Vagina (tissue), 2 donors: ENCODE results near the gene MRPL51. TPM values are rescaled to one million over a fixed set of nuclear protein-coding genes. Genes with fewer than 3 reads are reported as not detected.

ENCODE experiments used
- DNase-seq, 2 donors: peaks; one replicate each; pipeline ENCODE4 v3.0.0-alpha.2; 2017; ENCODE audit errors: extremely low spot score in 2 of 2
- H3K27ac ChIP-seq: fragments of 200-600 bp; sonication (generic); one replicate; pipeline ENCODE4 v1.5.1; 2019
- H3K27me3 ChIP-seq: fragments of 200-600 bp; sonication (generic); one replicate; pipeline ENCODE4 v1.5.1; 2019
- H3K36me3 ChIP-seq, 2 donors: fragments of 200-600 bp; sonication (generic); one replicate each; pipeline ENCODE4 v1.5.1; 2017 to 2019
- H3K4me1 ChIP-seq: fragments of 200-600 bp; sonication (generic); one replicate; pipeline ENCODE4 v1.5.1; 2019
- H3K4me3 ChIP-seq, 2 donors: fragments of 200-600 bp; sonication (generic); 1 replicate in 1 of 2; 2 replicates in 1 of 2; pipeline ENCODE4 v1.5.1; 2016 to 2019
- H3K9me3 ChIP-seq: fragments of 200-600 bp; sonication (generic); one replicate; pipeline ENCODE4 v1.5.1; 2019
- POLR2A ChIP-seq, 2 donors: fragments of 450-650 bp; IDR thresholded peaks; one replicate each; pipeline ENCODE4 v1.6.1; 2017; ENCODE audit warnings: antibody characterized with exemption in 2 of 2, mild to moderate bottlenecking in 2 of 2, moderate library complexity in 2 of 2
- POLR2AphosphoS5 ChIP-seq, 2 donors: sonication (generic); formaldehyde crosslinking; IDR thresholded peaks; one replicate each; pipeline ENCODE4 v1.9.0; 2017; ENCODE audit warnings: antibody characterized with exemption in 2 of 2, mild to moderate bottlenecking in 2 of 2, low read depth in 1 of 2; ENCODE audit not compliant: insufficient read depth in 1 of 2
- intact Hi-C: fragments of 100-400 bp; cut with DNase I; formaldehyde crosslinking; loops from one replicate; pipeline ENCODE4 v1.15.1; 2023
- total RNA-seq: library from RNA; depleted of rRNA; stranded (reverse); fragments of >200 nt; gene quantifications from one replicate; pipeline ENCODE4 v1.2.3, GENCODE V29; 2016
- TF ChIP-seq, protein P1 (sequence below), 3 experiments: fragments of 450-650 bp in 2 of 3; fragments of 200-600 bp in 1 of 3; sonication (generic) in 1 of 3; IDR thresholded peaks; one replicate each; pipeline ENCODE4 v1.5.1; 2017 to 2019; ENCODE audit warnings: antibody characterized with exemption in 3 of 3, mild to moderate bottlenecking in 2 of 3, moderate library complexity in 2 of 3

The MRPL51 gene
- total RNA-seq, 1 donor from 2014 or later = 23.1 TPM

- intact Hi-C loops = loop anchor here (5.0 kb wide), 1 partner anchor 115 kb away; no protein-coding TSS in a partner anchor
- no peaks in the 10 kb centered on the region for H3K27me3 ChIP-seq
- peaks cover 69% of the 10 kb centered on the region for H3K4me1 ChIP-seq
- peak overlapping the region; percentile 87 for H3K27ac ChIP-seq
- TF ChIP-seq POLR2A (IDR thresholded peaks at IDR 0.05) = no peak
- no peaks in the 10 kb centered on the region for H3K9me3 ChIP-seq
- peaks cover 0 to 32% of the 10 kb centered on the region in 2 donors for H3K36me3 ChIP-seq
- no peak for DNase-seq
- no peak overlapping the region for H3K4me3 ChIP-seq
These were observed 44.0 kb upstream of the MRPL51 start for GRCh38 chr12:6536894-6537579.

GRCh38 chr12:6535960-6536847, 43.1 kb upstream of the MRPL51 start:
- peak overlapping the region; percentile 87 for H3K27ac ChIP-seq
- H3K4me1 ChIP-seq = peaks cover 68% of the 10 kb centered on the region
- H3K27me3 ChIP-seq = no peaks in the 10 kb centered on the region
- no peaks in the 10 kb centered on the region for H3K9me3 ChIP-seq
- no peak for DNase-seq
- intact Hi-C loops = loop anchor here (5.0 kb wide), 1 partner anchor 114 kb away; no protein-coding TSS in a partner anchor
- TF ChIP-seq, protein P1, sequence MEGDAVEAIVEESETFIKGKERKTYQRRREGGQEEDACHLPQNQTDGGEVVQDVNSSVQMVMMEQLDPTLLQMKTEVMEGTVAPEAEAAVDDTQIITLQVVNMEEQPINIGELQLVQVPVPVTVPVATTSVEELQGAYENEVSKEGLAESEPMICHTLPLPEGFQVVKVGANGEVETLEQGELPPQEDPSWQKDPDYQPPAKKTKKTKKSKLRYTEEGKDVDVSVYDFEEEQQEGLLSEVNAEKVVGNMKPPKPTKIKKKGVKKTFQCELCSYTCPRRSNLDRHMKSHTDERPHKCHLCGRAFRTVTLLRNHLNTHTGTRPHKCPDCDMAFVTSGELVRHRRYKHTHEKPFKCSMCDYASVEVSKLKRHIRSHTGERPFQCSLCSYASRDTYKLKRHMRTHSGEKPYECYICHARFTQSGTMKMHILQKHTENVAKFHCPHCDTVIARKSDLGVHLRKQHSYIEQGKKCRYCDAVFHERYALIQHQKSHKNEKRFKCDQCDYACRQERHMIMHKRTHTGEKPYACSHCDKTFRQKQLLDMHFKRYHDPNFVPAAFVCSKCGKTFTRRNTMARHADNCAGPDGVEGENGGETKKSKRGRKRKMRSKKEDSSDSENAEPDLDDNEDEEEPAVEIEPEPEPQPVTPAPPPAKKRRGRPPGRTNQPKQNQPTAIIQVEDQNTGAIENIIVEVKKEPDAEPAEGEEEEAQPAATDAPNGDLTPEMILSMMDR (IDR thresholded peaks at IDR 0.05) = no peak
- TF ChIP-seq POLR2A (IDR thresholded peaks at IDR 0.05) (no peak), POLR2AphosphoS5 (IDR thresholded peaks at IDR 0.05; ENCODE audit: insufficient read depth in 1 of 2, low read depth in 1 of 2) (no peak)
- peaks cover 0 to 35% of the 10 kb centered on the region in 2 donors for H3K36me3 ChIP-seq
- H3K4me3 ChIP-seq = peak overlapping the region; percentile 65 to 96

- no peaks in the 10 kb centered on the region for H3K27me3 ChIP-seq
- H3K4me3 ChIP-seq = peak overlapping the region; percentile 65 to 96
- peaks cover 62% of the 10 kb centered on the region for H3K4me1 ChIP-seq
- peaks cover 0 to 40% of the 10 kb centered on the region in 2 donors for H3K36me3 ChIP-seq
- H3K9me3 ChIP-seq = no peaks in the 10 kb centered on the region
- peak overlapping the region; percentile 87 for H3K27ac ChIP-seq
- no peak for DNase-seq
- intact Hi-C loops = loop anchor here (5.0 kb wide), 1 partner anchor 113 kb away; no protein-coding TSS in a partner anchor
- TF ChIP-seq POLR2AphosphoS5 (IDR thresholded peaks at IDR 0.05; ENCODE audit: insufficient read depth in 1 of 2, low read depth in 1 of 2) (no peak), POLR2A (IDR thresholded peaks at IDR 0.05) (no peak)
- TF ChIP-seq, protein P1 (IDR thresholded peaks at IDR 0.05) = no peak
These were observed 42.6 kb upstream of the MRPL51 start for GRCh38 chr12:6535697-6535946.

- Histone ChIP-seq H3K27ac (peak overlapping the region; percentile 87), H3K4me1 (peaks cover 57% of the 10 kb centered on the region), H3K9me3 (no peaks in the 10 kb centered on the region), H3K36me3 (peaks cover 2 to 45% of the 10 kb centered on the region in 2 donors), H3K27me3 (no peaks in the 10 kb centered on the region), H3K4me3 (peak overlapping the region; percentile 65 to 96)
- no peak for DNase-seq
- intact Hi-C loops = loop anchor here (5.0 kb wide), 3 partner anchors 43 to 198 kb away; partner anchors contain the start of genes MRPL51 and NCAPD2
- peak in 1 of 2 donors; percentile 22 for TF ChIP-seq POLR2A (IDR thresholded peaks at IDR 0.05)
- peak; percentile 63 to 85 for TF ChIP-seq POLR2AphosphoS5 (IDR thresholded peaks at IDR 0.05; ENCODE audit: insufficient read depth in 1 of 2, low read depth in 1 of 2)
- TF ChIP-seq, protein P1 (IDR thresholded peaks at IDR 0.05) = no peak
These were observed 42.1 kb upstream of the MRPL51 start for GRCh38 chr12:6534945-6535696.

GRCh38 chr12:6534695-6534944, 41.6 kb upstream of the MRPL51 start:
- peaks cover 2 to 50% of the 10 kb centered on the region in 2 donors for H3K36me3 ChIP-seq
- peak in 1 of 2 donors; percentile 89 for DNase-seq
- intact Hi-C loops = loop anchor here (5.0 kb wide), 2 partner anchors 42 to 197 kb away; partner anchors contain the start of genes MRPL51 and NCAPD2

More at GRCh38 chr12:6534695-6534944, 41.6 kb upstream of the MRPL51 start:
- no peaks in the 10 kb centered on the region for H3K9me3 ChIP-seq
- H3K4me3 ChIP-seq = peak overlapping the region; percentile 65 to 96
- no peaks in the 10 kb centered on the region for H3K27me3 ChIP-seq
- H3K4me1 ChIP-seq = peaks cover 52% of the 10 kb centered on the region
- H3K27ac ChIP-seq = peak overlapping the region; percentile 87
- TF ChIP-seq POLR2A (IDR thresholded peaks at IDR 0.05) (no peak), POLR2AphosphoS5 (IDR thresholded peaks at IDR 0.05; ENCODE audit: insufficient read depth in 1 of 2, low read depth in 1 of 2) (no peak)
- TF ChIP-seq, protein P1 (IDR thresholded peaks at IDR 0.05) = no peak
